Activated CD4-positive, alpha-beta T cell treated with anti-CD3 and anti-CD28 coated beads, Interleukin-2, amount 50 U/mL, for 24 hours (primary cell): ENCODE measurements around the gene MARVELD3.
"Not testable (repeated sequence)": the region's sequence is repeated elsewhere in the genome, so short reads cannot be mapped to it uniquely, and the experiment has no call there.

Experiments used
- DNase-seq, 2 donors: peaks; one replicate each; pipeline ENCODE4 v3.0.0-alpha.2; 2020; ENCODE audit warnings: low read depth in 1 of 2, low spot score in 1 of 2

Gene MARVELD3

GRCh38 chr16:71670537-71670936 is 44.6 kb downstream of the MARVELD3 start:
- DNase-seq = no peak

- DNase-seq = no peak
Measured at GRCh38 chr16:71671165-71671564, 45.2 kb downstream of the MARVELD3 start.

- no peak for DNase-seq
Measured at GRCh38 chr16:71672125-71672524, 46.1 kb downstream of the MARVELD3 start.

- DNase-seq = no peak
Measured at GRCh38 chr16:71672803-71673581, 47.0 kb downstream of the MARVELD3 start.

- no peak for DNase-seq
Measured at GRCh38 chr16:71673582-71673973, 47.6 kb downstream of the MARVELD3 start.

- no peak for DNase-seq
Measured at GRCh38 chr16:71674229-71674628, 48.2 kb downstream of the MARVELD3 start.

- no peak for DNase-seq
Measured at GRCh38 chr16:71675380-71675779, 49.4 kb downstream of the MARVELD3 start.

GRCh38 chr16:71676236-71676635 is 50.3 kb downstream of the MARVELD3 start:
- DNase-seq = no peak

GRCh38 chr16:71681360-71681759 is 55.4 kb downstream of the MARVELD3 start:
- no peak for DNase-seq

- not testable (repeated sequence) for DNase-seq
Measured at GRCh38 chr16:71684280-71684679, 58.3 kb downstream of the MARVELD3 start.
